Fibroblast of skin of back (primary cell): ENCODE measurements around the gene FITM2. TPM values are rescaled to one million over a fixed set of nuclear protein-coding genes. Genes with fewer than 3 reads are reported as not detected.
A peak's percentile ranks its signal among the peaks of the same experiment; 100 is the strongest.
"Not testable (repeated sequence)": the region's sequence is repeated elsewhere in the genome, so short reads cannot be mapped to it uniquely, and the experiment has no call there.

Experiments used
- DNase-seq: peaks from one replicate; pipeline ENCODE4 v3.0.0-alpha.2; 2013
- polyA plus RNA-seq, 2 experiments: library from polyadenylated mRNA; unstranded; fragments of 120-200 nt; gene quantifications; one replicate each; pipeline ENCODE4 v1.2.1, GENCODE V29; 2013; ENCODE audit not compliant: insufficient read length in 2 of 2

Gene FITM2, protein sequence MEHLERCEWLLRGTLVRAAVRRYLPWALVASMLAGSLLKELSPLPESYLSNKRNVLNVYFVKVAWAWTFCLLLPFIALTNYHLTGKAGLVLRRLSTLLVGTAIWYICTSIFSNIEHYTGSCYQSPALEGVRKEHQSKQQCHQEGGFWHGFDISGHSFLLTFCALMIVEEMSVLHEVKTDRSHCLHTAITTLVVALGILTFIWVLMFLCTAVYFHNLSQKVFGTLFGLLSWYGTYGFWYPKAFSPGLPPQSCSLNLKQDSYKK
- polyA plus RNA-seq (2013, experiment 1 of 2; ENCODE audit: insufficient read length), result 9.8 TPM
- 9.6 TPM for polyA plus RNA-seq (2013, experiment 2 of 2; ENCODE audit: insufficient read length)

DNA sequence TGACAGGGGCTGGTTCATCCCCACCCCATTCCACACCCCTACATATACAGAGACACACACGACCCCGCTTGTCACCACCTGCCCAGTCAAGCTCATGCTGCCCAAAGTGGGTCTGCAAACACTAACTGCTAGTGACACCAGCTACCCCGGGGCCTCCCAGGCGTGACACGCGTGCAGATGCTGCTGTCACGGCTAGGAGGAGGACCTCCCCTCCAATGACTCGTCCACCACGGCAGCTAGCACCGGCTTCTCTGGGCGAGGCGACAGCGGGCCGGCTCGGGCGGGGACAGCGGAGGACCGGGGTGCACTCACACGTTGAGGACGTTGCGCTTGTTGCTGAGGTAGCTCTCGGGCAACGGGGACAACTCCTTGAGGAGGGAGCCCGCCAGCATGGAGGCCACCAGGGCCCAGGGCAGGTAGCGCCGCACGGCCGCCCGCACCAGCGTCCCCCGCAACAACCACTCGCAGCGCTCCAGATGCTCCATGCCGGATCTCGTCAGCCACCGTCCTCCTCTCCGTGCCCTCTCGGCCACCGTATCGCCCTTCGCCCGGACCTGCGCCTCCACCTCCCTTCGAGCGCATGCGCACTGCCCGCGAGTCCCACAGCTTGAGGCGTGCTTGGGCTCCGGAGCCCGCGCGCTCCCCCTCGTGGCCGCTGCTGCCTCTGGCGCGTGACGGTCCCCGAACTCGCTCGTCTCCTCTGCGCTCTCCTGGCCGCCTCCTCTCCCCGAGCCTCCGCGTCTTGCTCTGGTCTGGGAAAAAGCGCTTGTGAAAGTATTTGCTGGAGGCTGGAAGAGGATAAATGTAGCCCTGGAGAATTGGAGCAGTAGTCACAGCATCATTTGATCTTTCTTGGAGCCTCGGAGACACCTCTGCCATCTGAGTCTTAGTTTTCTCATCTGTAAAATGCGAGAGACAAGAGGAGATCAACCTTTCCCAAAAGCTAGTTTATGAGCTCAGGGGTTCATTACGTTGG, at the start of gene FITM2:
TSS of gene FITM2 (minus strand) at position 539 of the 976 bp plus-strand sequence. CDS start at position 485, 54 bp downstream.
- peak; percentile 97 for DNase-seq

DNA sequence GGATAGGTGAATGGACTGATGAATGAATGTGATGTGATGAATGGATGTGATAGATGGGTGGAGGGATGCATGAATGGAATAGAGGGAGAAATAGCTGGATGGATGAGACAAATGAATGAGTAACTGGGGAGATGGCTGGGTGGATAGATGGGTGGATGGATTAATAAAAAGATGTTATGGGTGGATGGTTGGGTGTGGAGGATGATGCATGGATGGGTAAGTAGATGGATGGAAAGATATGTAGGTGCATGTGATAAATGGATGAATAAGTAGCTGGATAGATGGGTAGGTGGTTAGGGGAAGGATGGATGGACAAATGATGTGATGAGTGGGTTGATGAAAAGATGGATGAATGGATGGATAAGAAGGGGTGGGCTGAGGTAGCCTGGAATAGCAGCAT, 49.2 kb upstream of the FITM2 start:
- no peak for DNase-seq

DNA sequence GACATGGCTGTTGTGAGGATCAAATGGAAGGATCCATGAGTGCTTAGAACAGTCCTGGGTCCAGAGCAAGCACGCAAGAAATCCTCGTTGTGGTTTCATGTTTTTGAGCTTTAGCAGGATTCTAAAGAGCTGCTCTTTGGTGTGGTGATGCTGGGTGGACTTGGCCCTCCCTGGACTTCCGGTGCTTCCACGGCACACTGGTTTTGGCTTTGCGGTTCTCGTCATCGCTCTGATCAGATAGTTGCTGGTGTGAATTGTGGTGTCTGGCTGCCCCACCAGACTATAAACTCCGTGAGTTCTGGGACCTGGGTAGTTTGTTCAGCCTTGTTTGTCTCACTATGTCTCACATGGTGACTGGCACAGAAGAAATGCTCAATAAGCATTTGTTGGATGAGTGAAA, 47.8 kb upstream of the FITM2 start:
- DNase-seq, result no peak

DNA sequence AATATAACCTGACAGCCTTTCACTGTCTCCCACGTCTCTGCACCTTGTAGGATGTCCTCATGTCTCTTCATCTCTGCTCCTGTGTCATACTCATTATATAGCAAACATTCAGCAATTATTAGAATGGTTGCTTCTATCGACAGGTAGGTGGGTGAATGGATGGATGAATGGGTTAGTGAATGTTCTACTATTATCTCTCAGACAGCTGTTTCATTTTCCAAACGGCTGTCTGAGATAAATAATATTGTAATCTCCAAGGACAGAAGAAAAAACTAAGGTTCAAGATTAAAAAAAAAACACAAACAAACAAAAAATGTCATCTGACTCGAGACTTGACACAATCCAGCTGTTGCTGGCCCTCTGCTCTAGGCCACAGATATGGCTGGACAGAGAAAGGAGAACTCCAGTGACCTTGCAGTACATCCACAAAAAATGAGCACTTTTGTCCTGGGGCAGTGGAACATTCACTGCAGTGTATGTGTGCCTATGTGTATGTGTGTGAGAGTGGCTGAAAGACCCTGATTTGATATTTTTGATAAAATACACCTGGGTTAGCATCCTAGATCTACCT, 46.6 kb upstream of the FITM2 start:
- no peak for DNase-seq

DNA sequence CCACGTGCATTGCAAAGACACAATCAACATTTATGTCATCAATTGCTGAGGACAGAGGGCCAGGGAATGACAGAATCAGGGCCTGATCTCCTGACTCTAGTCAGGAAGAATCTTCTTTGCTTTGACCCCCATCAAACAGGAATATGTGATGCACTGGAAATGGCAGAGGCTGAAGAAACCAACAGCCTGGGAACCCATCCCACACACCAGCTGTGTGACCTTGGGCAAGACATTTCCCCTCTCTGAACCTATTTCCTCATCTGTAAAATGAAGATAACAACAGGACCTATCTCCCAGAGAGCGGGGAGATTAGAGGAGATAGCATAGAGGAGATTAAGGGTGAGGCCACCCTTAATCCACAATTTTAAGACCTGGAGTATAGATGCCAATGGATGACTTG, 46.0 kb upstream of the FITM2 start:
- no peak for DNase-seq

DNA sequence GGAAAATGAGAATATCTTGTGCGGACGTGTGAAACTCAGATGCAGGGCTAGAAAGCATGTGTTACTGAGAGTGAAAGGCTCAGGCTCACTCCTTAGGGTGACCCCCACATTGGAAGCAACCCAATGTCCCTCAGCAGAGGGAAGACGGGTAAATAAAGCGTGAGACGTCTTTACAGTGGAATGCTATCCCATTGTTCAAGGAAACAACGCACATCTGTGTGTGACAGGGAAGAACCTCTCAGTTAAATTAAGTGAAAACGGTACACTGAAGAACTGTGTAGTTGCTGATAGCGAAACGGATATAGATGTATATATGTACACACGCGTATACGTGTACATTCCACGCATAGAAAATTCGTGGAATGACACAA, 45.3 kb upstream of the FITM2 start:
- DNase-seq, result no peak

DNA sequence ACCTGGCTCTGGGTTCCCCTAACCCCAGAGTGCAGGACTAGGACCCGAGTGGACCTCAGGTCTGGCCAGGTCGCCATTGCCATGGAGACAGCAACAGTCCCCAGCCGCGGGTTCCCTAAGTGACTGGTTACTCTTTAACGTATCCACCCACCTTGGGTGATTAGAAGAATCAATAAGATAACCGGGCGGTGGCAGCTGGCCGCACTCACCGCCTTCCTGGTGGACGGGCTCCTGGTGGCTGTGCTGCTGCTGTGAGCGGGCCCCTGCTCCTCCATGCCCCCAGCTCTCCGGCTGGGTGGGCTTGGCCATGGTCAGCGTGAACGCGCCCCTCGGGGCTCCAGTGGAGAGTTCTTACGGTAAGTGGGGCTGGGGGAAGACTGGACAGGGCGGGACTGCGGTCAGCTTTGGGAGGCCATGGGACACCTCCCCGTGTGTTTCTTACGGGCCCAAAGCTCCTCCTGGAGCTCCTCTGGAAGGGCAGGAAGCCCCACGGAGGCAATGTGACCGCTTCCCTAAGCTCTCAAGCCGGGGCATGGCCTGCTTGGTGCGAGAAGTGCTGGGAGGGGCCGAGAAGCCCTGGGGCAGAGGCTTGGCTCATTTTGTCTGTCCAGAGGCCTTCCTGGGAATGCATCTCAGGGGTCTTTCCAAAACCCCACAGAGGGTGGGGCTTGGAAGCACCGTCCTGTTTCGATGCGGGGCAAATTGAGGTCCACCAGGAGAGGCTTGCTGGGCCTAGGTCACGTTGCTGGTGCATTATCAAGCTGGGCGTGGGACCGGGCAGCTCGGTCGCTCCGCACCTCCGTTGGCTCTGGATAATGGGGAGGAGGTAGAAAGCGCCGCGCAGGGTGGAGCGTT, 44.7 kb upstream of the FITM2 start, which contains the start of gene HNF4A:
TSS of gene HNF4A (plus strand) at position 202 of the 855 bp plus-strand sequence. CDS start at position 308, 106 bp downstream.
- DNase-seq, result no peak

DNA sequence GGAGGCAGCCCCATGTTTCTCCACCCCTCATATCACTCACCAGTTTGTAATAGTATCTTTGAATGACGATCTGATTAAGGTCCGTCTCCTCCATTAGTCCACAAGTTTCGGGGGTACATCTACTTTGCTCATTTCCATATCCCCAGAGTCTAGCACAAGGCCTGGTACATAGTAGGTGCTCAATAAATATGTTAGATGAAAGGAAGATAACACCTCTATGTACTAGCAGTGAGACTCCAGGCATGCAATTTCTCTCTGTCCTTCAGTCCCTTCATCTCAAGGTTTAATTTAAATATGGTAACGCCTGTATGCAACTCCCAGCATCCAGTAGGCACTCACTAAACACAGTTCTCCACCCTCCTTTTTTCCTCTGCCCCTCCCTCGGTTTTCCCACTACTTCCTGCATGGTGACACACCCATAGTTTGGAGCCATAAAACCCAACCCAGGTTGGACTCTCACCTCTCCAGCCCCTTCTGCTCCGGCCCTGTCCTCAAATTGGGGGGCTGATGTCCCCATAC, 44.0 kb upstream of the FITM2 start:
- DNase-seq, result no peak

DNA sequence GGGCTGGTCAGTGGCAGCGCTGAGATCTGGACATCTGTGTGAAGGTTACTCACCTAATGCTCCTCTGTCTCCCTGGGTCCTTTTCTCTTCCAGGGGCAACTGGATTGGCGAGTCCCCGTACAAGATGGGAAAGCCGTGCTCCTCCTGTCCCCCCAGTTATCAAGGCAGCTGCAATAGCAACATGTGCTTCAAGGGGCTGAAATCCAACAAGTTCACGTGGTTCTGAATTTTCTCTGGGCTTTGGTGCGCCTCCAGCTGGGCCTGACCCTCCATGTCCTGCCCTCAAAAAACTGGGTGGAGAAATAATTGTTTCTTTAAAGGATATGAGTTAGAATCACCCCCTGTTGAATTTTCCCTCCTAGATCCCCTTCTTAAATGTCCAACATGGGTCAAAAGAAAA, 39.6 kb upstream of the FITM2 start:
- no peak for DNase-seq

DNA sequence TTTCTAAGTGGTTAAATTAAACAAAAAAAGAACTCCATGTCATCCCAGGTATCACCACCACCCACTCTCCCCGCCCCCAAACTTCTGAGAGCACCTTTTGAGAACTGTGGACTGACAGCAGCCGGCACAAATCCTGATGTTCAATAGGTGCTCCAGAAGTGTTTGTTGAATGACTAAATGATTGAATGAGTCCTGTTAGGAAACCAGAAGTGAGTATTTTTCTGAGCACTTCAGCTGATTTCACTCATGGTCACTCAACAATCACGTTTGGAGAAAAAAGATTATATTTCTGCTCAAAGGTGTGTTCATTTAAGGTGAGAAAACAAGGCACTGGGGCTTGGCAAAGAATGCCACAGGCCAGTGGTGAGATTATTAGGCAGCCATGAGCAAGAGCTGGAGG, 38.3 kb upstream of the FITM2 start:
- no peak for DNase-seq

DNA sequence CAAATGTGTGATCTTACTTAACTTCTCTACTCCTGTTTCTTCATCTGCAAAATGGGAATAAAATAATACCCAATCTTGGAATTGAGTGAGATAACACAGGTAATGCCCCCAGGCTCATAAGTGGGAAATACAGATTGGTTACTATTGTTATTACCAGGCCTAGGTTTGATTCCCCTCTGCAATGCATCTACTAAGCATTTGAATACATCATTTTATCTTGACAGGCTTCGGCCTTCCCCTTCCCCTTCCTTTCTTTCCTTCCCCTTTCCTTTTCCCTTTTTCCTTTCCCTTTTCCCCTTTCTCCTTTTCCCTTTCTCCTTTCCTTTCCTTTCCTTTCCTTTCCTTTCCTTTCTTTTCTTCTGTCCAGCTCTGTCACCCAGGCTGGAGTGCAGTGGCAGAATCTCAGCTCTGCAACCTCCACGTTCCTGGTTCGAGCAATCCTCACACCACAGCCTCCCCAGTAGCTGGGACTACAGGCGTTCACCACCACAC, 37.2 kb upstream of the FITM2 start:
- no peak for DNase-seq

DNA sequence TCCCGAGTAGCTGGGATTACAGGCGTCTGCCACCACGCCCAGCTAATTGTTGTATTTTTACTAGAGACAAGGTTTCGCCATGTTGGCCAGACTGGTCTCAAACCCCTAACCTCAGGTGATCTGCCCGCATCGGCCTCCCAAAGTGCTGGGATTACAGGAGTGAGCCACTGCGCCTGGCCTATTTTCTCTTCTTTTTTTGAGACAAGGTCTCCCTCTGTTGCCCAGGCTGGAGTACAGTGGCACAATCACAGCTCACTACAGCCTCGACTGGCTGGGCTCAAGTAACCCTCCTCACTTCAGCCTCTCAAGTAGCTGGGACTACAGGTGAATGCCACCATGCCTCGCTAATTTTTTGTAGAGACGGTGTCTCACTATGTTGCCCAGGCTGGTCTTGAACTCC, 34.9 kb upstream of the FITM2 start:
- DNase-seq, result not testable (repeated sequence)

DNA sequence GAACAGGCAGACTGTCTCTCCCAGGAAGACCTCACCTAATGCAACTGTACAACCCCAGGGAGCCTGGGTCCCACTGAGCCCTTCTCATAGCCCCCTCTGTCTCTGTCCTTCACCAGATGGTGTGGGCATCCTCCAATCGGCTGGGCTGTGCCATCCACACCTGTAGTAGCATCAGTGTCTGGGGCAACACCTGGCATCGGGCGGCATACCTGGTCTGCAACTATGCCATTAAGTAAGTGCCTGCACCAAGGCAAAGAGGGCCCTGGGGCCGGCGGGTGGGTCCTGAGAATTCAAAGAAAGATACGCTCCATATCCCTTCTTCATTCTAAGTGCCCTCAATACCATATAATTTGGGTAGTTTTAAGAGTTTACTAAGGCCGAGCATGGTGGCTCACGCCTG, 34.1 kb upstream of the FITM2 start:
- DNase-seq, result no peak

DNA sequence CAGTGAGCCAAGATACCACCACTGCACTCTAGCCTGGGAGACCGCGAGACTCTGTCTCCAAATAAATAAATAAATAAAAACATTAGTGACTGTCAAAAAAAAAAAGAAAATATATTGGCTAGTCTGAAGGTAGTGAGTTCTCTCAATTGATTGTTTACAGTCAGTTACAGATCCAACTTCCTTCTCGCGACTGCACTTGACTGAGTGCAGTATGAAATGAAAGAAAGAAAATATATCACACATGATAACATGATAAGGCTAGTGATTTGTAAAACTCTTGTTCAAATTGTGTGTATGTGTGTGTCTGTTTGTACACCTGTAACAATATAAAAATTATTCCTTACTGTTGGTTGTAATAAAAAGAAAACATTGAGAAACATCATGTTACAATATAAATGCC, 33.7 kb upstream of the FITM2 start:
- no peak for DNase-seq

DNA sequence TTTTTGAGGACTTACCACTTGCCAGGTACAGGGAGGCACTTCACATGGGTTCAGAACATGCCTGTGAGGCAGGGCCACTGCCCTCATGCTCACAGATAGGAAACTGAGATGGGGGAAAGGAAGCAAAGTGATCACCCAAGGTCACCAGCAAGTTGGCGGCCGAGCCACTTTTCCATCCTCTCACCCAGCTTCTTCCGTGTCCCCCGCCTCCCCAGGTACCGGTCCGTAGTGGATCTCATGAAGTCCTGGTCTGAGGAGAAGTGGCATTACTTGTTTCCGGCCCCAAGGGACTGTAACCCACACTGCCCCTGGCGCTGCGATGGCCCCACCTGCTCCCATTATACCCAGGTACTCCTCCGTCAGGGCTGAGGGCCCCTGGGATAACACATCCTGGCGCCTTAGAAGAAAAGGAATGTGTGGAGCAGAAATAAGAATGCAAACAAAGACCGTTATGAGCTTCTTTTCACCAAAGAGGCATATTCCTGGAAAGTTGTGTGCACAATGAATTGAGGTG, 32.2 kb upstream of the FITM2 start:
- no peak for DNase-seq

DNA sequence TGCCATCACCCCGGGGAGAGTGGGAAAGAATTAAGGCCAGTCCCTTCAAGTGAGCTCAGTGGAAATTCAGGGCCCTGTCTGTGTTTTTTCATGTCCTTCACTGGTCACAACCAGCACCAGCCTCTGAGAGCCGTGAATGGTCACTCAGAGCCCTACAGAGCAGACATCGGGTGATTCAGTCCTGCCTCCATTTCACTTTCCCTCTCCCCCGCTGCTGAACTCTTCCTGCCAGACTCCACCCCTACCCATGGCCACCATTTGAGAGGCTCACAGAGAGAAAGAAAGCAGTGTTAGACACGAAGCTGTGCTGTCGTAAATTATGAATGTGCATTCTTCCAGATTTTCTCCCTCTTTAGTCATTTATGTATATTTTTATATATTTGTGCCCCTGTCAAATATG, 31.2 kb upstream of the FITM2 start:
- peak; percentile 9 for DNase-seq

DNA sequence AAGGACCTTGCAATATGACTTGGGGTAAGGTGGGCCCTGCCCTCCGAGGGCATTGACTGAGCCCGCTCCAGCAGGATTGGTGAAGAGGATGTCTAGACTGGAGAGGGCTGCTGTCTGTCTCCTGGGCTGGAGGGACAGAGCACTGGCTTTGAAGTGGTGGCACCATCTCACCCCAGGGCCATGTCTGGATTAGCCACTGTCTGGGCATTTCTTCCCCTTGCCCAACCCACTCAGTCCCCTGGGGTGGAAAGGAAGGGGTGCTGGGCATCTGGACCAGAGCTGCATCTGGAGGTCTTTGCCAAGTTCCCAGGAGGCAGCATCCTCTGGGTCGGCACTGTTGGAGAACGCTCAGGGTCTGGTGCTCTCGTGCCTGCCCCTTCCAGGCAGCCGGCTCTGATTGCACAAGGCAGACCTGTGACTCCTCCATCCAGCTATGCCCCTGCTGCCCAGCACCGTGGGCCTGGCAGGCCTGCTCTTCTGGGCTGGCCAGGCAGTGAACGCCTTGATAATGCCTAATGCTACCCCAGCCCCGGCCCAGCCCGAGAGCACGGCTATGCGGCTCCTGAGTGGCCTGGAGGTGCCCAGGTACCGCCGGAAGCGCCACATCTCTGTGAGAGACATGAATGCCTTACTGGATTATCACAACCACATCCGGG, 25.9 kb upstream of the FITM2 start, which contains the start of gene R3HDML:
TSS of gene R3HDML (plus strand) at position 319 of the 656 bp plus-strand sequence. CDS start at position 434, 115 bp downstream.
- DNase-seq, result no peak

DNA sequence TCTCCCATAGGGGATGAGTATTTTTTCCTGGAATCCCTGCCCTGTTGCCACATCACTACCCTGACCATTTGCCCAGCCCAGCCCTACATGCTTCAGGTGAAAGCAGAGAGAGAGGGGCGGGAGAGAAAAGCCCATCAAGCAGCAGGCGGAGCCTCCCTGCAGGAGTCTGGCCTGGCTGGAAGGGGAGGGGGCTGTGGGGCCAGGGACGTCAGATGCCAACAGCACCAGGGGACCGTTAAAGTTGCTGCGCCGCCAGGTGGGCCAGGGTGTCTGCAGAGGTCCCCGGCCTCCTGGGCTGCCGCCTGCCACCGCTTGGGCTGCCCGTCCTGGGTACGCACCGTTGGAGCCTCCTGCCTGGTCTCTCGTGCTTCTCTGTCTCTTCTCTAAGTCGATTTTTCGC, 25.1 kb upstream of the FITM2 start:
- no peak for DNase-seq

DNA sequence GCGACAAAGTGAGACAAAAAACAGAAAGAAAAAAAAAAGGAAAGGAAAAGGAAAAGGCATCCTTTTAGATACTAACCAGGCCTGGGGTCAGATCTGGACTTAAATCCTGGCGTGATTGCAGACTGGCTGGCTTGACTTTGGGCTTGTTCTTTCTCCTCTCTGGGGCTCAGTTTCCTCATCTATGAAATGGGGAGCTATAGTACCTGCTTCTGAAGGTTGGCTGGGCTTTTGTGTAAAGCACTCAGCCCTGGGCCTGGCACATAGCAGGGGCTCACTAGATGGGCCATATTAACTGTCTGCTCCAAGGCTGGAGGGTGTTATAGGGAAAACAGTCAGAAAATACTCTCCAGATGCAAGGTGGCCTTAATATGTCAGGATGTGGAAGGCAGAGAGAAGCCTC, 24.7 kb upstream of the FITM2 start:
- DNase-seq, result no peak

DNA sequence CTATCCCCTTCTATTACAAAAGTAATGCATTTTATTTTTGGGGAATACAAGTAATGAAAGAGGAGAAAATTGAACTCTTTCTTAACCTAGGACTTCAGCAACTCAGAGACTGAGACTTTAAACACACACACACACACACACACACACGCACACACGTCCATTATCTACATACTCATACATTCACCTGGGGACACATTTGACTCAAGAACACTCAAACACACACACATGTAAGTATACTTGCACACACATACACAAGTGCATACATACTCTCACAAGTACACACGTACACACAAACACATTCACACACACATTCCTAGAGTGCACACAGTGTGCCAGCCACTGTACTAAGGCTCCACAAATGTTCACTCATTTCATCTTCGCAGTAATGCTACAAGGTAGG, 23.7 kb upstream of the FITM2 start:
- DNase-seq, result no peak

DNA sequence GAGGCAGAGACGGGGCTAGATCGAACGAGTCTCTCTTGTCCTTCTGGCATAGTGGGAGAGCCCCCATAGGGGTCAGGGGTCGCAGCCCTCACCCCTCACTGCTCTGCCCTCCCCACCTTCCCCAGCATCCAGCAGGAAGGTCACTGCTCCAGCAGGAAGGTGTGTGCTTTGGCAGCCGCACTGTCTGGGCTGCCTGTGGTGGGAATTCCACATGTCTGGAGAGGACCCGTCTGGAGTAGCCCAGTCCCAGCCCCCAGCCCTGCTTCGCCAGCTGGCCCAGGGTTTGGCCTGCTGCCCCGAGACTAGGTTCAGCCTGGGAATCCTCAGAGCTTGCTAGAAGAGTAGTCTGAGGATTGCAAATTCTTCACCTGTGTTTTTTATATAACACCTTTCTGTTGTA, 23.3 kb upstream of the FITM2 start:
- no peak for DNase-seq
